ENCODE results near the gene NAA10. TPM values are rescaled to one million over a fixed set of nuclear protein-coding genes. Genes with fewer than 3 reads are reported as not detected.

NAA10 gene
- total RNA-seq, 1 experiment from 2014 or later, result 246 TPM

DNA sequence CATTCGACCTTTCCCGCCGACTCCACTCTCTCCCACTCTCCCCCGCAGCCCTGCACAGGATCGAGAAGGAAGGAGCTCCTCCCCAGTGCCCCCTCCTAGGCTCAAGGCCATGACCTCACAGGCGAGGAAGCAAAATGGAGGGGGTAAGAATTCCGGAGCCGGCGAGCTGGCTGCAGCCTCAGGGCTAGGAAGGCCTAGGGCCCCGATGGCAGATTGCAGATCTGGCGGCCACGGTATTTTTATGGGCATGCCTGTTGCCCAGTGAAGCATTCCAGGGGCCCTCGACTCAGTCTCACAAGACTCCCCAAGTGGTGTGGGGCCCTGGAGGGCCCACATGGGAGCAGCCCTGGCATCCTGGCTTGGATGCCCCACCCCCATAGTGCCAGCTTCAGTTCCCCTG, 47.9 kb downstream of the NAA10 start:
- BruUV-seq (replicated peaks), result no TSS peak

More for the DNA sequence above, 47.9 kb downstream of the NAA10 start:
- peak overlapping the region; percentile 41 to 55; a peak in 3 of 4 replicates for H3K4me3 ChIP-seq (ENCODE audit: low read depth in 2 of 2, low read length in 2 of 2)
- DNase-seq (ENCODE audit: low read depth, low spot score) (no peak), ATAC-seq (peak; percentile 54)
- ChIA-PET POLR2A (interaction anchor here (0.7 kb wide), 1 partner anchor 98 kb away, joined by 3 read pairs; no protein-coding TSS in a partner anchor), CTCF (interaction anchor here (0.5 to 1.6 kb wide), 4 partner anchors 10 to 265 kb away, joined by 3 to 14 read pairs (median 6); partner anchors contain the start of gene SLC6A8)
- H3K9me3 ChIP-seq (ENCODE audit: control insufficient read depth, insufficient read depth, low read depth, low read length), result no peaks in the 10 kb centered on the region
- in situ Hi-C loops (cut with HindIII; ENCODE audit: low pct_unique_long_range_greater_than_20kb, low sequenced_read_pairs), result no loop called here
- no peaks in the 10 kb centered on the region for H3K36me3 ChIP-seq (ENCODE audit: control insufficient read depth, insufficient read depth, low read length)
- TF ChIP-seq POLR2AphosphoS5 (IDR thresholded peaks at IDR 0.05; ENCODE audit: low read depth, low read length) (no peak), REST (IDR thresholded peaks at IDR 0.05; ENCODE audit: insufficient read depth in 1 of 2, low read depth in 2 of 2, low read length in 1 of 2) (no peak), CTCF (IDR thresholded peaks at IDR 0.05) (no peak), SIN3A (IDR thresholded peaks at IDR 0.05; ENCODE audit: borderline replicate concordance, insufficient read depth, low read depth, low read length) (no peak), TCF7L2 (IDR thresholded peaks at IDR 0.05; ENCODE audit: low read depth, low read length) (no peak)
- H3K27me3 ChIP-seq (ENCODE audit: control insufficient read depth, insufficient read depth, low read length), result no peaks in the 10 kb centered on the region
- H3K27ac ChIP-seq (ENCODE audit: low read length), result peak overlapping the region; percentile 89
- intact Hi-C loops (cut with micrococcal nuclease; ENCODE audit: unreplicated experiment), result loop anchor here (10.0 kb wide), 2 partner anchors 82 to 122 kb away; partner anchors contain the start of gene PLXNB3
- H3K4me1 ChIP-seq (ENCODE audit: control insufficient read depth, insufficient read depth, low read length), result peaks cover 51% of the 10 kb centered on the region

All from Panc1 (cell line).